HG02981 (cell line): ENCODE measurements around the gene BMPR2.
"Not testable (repeated sequence)": the region's sequence is repeated elsewhere in the genome, so short reads cannot be mapped to it uniquely, and the experiment has no call there.

Source experiments
- ATAC-seq: cut with Tn5 transposase; IDR thresholded peaks from one replicate; pipeline ENCODE4 v1.9.1; 2021; ENCODE audit warnings: mild to moderate bottlenecking, moderate library complexity; ENCODE audit not compliant: unreplicated experiment

The BMPR2 gene

GRCh38 chr2:202378662-202379358 is 2.7 kb downstream of the BMPR2 start:
- ATAC-seq: no peak

GRCh38 chr2:202382684-202383083 is 6.6 kb downstream of the BMPR2 start:
- ATAC-seq: no peak

- not testable (repeated sequence) for ATAC-seq
Measured at GRCh38 chr2:202386495-202386894, 10.4 kb downstream of the BMPR2 start.

- no peak for ATAC-seq
Measured at GRCh38 chr2:202387608-202388342, 11.6 kb downstream of the BMPR2 start.

- ATAC-seq: no peak
Measured at GRCh38 chr2:202400941-202401340, 24.8 kb downstream of the BMPR2 start.

GRCh38 chr2:202405798-202406197 is 29.7 kb downstream of the BMPR2 start:
- ATAC-seq: no peak

GRCh38 chr2:202406445-202406978 is 30.4 kb downstream of the BMPR2 start:
- ATAC-seq: no peak

GRCh38 chr2:202408546-202409140 is 32.5 kb downstream of the BMPR2 start:
- ATAC-seq: no peak

- ATAC-seq: no peak
Measured at GRCh38 chr2:202410092-202410491, 34.0 kb downstream of the BMPR2 start.

GRCh38 chr2:202411097-202411496 is 35.0 kb downstream of the BMPR2 start:
- ATAC-seq: no peak

GRCh38 chr2:202418027-202418426 is 41.9 kb downstream of the BMPR2 start:
- no peak for ATAC-seq

GRCh38 chr2:202418511-202418910 is 42.4 kb downstream of the BMPR2 start:
- ATAC-seq: no peak

- no peak for ATAC-seq
Measured at GRCh38 chr2:202423139-202423538, 47.0 kb downstream of the BMPR2 start.

GRCh38 chr2:202425036-202425435 is 48.9 kb downstream of the BMPR2 start:
- ATAC-seq: no peak

GRCh38 chr2:202426751-202427150 is 50.6 kb downstream of the BMPR2 start:
- ATAC-seq: no peak

- ATAC-seq: no peak
Measured at GRCh38 chr2:202429164-202429980, 53.2 kb downstream of the BMPR2 start.

GRCh38 chr2:202432776-202433175 is 56.6 kb downstream of the BMPR2 start:
- no peak for ATAC-seq

GRCh38 chr2:202434472-202434871 is 58.3 kb downstream of the BMPR2 start:
- no peak for ATAC-seq

- no peak for ATAC-seq
Measured at GRCh38 chr2:202436626-202437025, 60.5 kb downstream of the BMPR2 start.

- ATAC-seq: not testable (repeated sequence)
Measured at GRCh38 chr2:202440117-202440516, 64.0 kb downstream of the BMPR2 start.

- ATAC-seq: no peak
Measured at GRCh38 chr2:202442882-202443281, 66.8 kb downstream of the BMPR2 start.
